ENCODE measurements around the gene DIP2A. TPM values are rescaled to one million over a fixed set of nuclear protein-coding genes. Genes with fewer than 3 reads are reported as not detected.

The DIP2A gene, protein sequence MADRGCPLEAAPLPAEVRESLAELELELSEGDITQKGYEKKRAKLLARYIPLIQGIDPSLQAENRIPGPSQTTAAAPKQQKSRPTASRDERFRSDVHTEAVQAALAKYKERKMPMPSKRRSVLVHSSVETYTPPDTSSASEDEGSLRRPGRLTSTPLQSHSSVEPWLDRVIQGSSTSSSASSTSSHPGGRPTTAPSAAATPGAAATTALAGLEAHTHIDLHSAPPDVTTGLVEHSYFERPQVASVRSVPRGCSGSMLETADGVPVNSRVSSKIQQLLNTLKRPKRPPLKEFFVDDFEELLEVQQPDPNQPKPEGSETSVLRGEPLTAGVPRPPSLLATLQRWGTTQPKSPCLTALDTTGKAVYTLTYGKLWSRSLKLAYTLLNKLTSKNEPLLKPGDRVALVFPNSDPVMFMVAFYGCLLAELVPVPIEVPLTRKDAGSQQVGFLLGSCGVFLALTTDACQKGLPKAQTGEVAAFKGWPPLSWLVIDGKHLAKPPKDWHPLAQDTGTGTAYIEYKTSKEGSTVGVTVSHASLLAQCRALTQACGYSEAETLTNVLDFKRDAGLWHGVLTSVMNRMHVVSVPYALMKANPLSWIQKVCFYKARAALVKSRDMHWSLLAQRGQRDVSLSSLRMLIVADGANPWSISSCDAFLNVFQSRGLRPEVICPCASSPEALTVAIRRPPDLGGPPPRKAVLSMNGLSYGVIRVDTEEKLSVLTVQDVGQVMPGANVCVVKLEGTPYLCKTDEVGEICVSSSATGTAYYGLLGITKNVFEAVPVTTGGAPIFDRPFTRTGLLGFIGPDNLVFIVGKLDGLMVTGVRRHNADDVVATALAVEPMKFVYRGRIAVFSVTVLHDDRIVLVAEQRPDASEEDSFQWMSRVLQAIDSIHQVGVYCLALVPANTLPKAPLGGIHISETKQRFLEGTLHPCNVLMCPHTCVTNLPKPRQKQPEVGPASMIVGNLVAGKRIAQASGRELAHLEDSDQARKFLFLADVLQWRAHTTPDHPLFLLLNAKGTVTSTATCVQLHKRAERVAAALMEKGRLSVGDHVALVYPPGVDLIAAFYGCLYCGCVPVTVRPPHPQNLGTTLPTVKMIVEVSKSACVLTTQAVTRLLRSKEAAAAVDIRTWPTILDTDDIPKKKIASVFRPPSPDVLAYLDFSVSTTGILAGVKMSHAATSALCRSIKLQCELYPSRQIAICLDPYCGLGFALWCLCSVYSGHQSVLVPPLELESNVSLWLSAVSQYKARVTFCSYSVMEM (N-terminal part only)
- 8.4 to 13.3 TPM (median 10.9 TPM) in 5 replicates for total RNA-seq (2022; extraction: Qiagen RNA extraction; ENCODE audit: low read depth)

DNA sequence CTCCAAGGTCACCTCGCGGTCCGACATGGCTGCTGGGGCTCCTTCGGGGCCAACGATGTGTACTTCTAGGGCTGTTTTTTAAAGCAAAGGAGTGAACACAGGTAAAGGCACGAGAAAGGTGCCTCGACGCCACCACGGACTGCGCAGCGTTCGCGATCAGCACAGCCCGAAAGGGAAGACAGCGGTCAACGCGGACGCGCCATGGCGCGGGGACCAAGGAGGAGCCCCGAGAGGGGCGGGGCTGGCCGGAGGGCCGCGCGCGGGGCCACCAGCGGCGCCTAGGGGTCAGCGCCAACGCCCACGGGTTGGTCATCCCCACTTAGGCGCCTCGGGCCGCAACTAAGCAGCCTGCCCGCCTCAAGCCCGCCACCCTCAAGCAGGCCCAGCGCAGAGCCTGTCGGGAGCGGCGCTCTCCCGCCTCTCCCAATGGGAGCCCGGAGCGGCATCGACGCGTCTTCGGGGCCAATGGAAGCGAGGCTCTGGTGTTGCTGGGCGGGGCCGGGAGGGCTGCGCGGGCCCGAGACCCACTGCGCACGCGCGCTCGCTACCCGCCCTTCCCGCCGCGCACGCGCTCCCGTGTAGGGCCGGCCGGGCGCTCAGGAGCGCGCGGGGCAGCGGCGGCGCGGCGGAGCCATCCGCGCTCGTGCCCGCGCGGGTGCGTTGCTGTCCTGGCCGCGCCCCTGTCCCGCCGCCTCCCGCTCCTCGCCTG lies at the start of gene DIP2A:
DIP2A (plus strand) TSS at position 577 of the 709 bp plus-strand sequence. CDS start 241 bp downstream, outside the sequence.

DNA sequence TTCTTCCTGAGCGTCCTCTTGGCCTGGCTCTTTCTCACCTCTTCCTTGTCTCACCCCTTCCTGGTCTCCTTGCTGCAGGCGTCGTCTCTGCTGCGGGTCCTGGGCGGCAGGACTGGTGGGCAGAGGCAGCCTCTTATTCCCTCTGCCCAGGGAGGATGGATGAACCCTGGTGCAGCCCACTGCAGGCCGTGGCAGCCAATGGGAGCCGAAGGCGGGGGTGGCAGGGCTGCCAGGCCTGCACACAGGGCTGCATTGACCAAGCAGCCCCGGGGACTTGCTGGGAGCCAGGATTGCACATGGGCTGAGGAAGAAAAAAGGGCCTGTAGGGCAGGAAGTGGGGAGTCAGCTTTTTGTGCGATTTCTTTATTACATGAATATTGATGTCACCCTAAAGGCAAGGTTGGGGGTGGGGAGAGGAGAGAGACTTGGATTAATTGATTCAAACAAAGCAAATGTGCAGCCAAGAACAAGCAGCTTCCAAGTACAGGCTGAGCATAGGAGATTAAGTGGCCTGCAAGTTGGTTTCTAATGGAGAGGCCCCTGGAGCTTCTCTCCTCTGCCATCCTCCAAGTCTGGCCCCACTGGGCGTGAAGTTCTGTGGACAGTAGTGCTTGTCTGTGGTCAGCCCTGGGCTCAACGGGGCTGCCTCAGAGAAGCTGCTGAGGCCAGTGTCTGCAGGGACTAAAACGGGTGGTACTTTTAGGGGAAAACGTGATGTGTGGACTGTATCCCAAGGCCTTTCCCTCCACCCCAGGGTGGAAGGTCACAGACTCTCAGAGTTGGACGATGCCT lies 146.5 kb downstream of the DIP2A start, which contains the start of gene S100B:
S100B (minus strand) TSS at position 108 of the 792 bp plus-strand sequence. CDS start 2,667 bp downstream, outside the sequence.

Other genes with a start within 250 kb of the DIP2A start
- gene LSS, start 230.1 kb upstream of the DIP2A start, total RNA-seq (2022; extraction: Qiagen RNA extraction; ENCODE audit: low read depth), result 9.5 to 13.8 TPM (median 12.4 TPM) in 5 replicates
- gene MCM3AP, start 173.3 kb upstream of the DIP2A start, total RNA-seq (2022; extraction: Qiagen RNA extraction; ENCODE audit: low read depth), result 29.4 to 43.0 TPM (median 40.0 TPM) in 5 replicates
- 26.8 to 31.5 TPM (median 28.9 TPM) in 5 replicates for gene YBEY, start 172.5 kb upstream of the DIP2A start, total RNA-seq (2022; extraction: Qiagen RNA extraction; ENCODE audit: low read depth)
- gene C21orf58, start 135.0 kb upstream of the DIP2A start, total RNA-seq (2022; extraction: Qiagen RNA extraction; ENCODE audit: low read depth), result 3.2 to 5.8 TPM (median 5.3 TPM) in 5 replicates
- 11.1 to 15.1 TPM (median 13.4 TPM) in 5 replicates for gene PCNT, start 134.7 kb upstream of the DIP2A start, total RNA-seq (2022; extraction: Qiagen RNA extraction; ENCODE audit: low read depth)
- not detected in 5 replicates for gene S100B, start 146.2 kb downstream of the DIP2A start, total RNA-seq (2022; extraction: Qiagen RNA extraction; ENCODE audit: low read depth)
- 45.2 to 55.0 TPM (median 50.6 TPM) in 5 replicates for gene PRMT2, start 176.8 kb downstream of the DIP2A start, total RNA-seq (2022; extraction: Qiagen RNA extraction; ENCODE audit: low read depth)